Sigmoid colon (tissue), 4 donors: ENCODE results near the gene NSUN4.
"Not testable (repeated sequence)": the region's sequence is repeated elsewhere in the genome, so short reads cannot be mapped to it uniquely, and the experiment has no call there.

Experiments
- EP300 ChIP-seq, 4 donors: sonication (generic); formaldehyde crosslinking; IDR thresholded peaks; one replicate each; pipeline ENCODE4 v1.6.1; 2017; ENCODE audit warnings: antibody characterized with exemption in 4 of 4
- POLR2A ChIP-seq, 2 donors: fragments of 450-650 bp; IDR thresholded peaks; one replicate each; pipeline ENCODE4 v1.6.1; 2016; ENCODE audit warnings: antibody characterized with exemption in 2 of 2, mild to moderate bottlenecking in 2 of 2, moderate library complexity in 2 of 2
- POLR2AphosphoS5 ChIP-seq, 4 donors: sonication (generic); formaldehyde crosslinking; IDR thresholded peaks; one replicate each; pipeline ENCODE4 v1.6.1; 2017; ENCODE audit warnings: antibody characterized with exemption in 4 of 4
- TF ChIP-seq, protein P1 (sequence below), 4 experiments: fragments of 450-650 bp in 3 of 4; fragments of 200-600 bp in 1 of 4; IDR thresholded peaks; one replicate each; pipeline ENCODE4 v1.5.1; 2016 to 2019; ENCODE audit warnings: antibody characterized with exemption in 4 of 4, mild to moderate bottlenecking in 3 of 4, moderate library complexity in 2 of 4

DNA sequence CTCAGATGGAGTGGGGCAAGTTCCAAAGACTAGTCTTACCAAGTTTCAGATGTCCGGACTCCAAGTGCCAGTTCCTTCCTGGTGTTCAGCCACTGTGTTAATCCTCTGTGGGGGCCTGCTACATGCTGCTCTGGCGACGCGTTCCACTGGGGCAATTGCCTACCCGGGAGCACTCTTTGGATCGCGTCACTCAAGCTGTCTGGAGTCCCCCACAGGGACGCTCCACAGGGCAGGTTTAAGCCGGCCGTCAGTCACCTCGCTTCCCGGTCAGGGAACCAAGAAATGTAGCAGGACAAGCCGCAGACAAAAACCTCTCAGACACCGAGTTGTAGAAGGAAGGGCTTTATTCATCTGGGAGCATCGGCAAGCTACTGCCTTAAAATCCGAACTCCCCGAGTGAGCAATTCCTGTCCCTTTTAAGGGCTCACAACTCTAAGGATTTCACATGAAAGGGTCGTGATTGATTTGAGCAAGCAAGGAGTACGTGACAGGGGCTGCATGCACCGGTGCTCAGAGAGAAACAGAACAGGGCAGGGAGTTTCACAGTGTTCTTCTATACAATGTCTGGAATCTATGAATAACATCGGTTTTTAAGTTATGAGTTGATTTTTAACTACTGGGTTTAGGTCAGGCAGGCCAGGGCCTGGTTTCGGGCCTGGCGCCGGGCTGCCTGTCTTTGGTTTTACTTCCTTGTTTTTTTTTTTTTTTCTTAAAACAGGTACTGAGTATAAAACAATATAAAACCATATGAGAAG lies 8.6 kb upstream of the NSUN4 start:
- TF ChIP-seq, protein P1, sequence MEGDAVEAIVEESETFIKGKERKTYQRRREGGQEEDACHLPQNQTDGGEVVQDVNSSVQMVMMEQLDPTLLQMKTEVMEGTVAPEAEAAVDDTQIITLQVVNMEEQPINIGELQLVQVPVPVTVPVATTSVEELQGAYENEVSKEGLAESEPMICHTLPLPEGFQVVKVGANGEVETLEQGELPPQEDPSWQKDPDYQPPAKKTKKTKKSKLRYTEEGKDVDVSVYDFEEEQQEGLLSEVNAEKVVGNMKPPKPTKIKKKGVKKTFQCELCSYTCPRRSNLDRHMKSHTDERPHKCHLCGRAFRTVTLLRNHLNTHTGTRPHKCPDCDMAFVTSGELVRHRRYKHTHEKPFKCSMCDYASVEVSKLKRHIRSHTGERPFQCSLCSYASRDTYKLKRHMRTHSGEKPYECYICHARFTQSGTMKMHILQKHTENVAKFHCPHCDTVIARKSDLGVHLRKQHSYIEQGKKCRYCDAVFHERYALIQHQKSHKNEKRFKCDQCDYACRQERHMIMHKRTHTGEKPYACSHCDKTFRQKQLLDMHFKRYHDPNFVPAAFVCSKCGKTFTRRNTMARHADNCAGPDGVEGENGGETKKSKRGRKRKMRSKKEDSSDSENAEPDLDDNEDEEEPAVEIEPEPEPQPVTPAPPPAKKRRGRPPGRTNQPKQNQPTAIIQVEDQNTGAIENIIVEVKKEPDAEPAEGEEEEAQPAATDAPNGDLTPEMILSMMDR (IDR thresholded peaks at IDR 0.05), result not testable (repeated sequence)
- not testable (repeated sequence) for TF ChIP-seq POLR2AphosphoS5, POLR2A, EP300 (IDR thresholded peaks at IDR 0.05)
